D721Med (cell line): ENCODE data around the gene MEIS1.
A peak's percentile ranks its signal among the peaks of the same experiment; 100 is the strongest.

Source experiments
- DNase-seq: peaks from one replicate; pipeline ENCODE4 v3.0.0; 2011; ENCODE audit warnings: low spot score; ENCODE audit not compliant: insufficient read length
- FAIRE-seq: peaks from 2 replicates; lab custom pipeline; 2011; peaks lifted over from hg19 to GRCh38; lab: Jason Lieb, UNC
- TF ChIP-seq, protein P1 (sequence below): IDR thresholded peaks from 2 replicates; pipeline ENCODE4 v1.5.1; 2012; ENCODE audit warnings: mild to moderate bottlenecking, control low read depth; ENCODE audit not compliant: insufficient read depth; ENCODE audit errors: missing control alignments

Gene MEIS1

DNA sequence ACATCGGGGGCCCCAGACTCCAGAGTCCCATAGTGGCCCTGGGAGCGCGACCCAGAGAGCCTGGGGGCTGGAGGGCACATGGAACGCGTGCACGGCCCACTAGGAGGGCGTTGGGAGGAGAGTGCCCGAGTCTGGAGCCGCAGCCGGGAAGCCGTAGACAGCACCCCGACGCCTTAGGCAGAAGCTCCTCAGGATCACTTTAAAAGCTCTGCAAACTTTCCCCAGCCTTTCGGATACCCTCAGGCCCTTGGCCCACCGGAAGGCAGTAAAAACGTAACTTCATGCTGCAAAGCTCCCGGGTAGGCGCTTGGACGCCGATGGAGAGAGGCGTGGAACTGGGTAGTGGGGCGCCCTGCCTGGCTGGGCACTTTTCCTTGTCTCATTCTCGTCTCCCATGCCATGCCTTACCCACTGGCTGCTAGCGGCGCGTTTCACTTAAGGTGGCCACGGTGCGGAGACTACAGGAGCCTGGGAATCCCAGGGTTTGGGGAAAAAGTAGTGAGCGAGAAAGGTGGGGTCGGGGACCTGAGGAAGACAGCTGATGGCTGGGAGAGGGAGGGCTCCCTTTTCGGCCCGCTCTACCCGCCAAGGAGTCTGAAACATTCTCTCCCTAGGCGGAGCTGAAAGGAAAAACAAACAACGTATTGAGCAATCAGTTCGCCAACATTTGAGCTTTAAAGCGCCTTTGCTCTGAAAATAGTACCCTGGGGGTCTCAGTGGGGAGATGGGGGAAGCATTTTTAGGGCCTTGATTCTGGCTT is 141.8 kb downstream of the MEIS1 start:
- FAIRE-seq (no peak), DNase-seq (no peak)
- TF ChIP-seq, protein P1, sequence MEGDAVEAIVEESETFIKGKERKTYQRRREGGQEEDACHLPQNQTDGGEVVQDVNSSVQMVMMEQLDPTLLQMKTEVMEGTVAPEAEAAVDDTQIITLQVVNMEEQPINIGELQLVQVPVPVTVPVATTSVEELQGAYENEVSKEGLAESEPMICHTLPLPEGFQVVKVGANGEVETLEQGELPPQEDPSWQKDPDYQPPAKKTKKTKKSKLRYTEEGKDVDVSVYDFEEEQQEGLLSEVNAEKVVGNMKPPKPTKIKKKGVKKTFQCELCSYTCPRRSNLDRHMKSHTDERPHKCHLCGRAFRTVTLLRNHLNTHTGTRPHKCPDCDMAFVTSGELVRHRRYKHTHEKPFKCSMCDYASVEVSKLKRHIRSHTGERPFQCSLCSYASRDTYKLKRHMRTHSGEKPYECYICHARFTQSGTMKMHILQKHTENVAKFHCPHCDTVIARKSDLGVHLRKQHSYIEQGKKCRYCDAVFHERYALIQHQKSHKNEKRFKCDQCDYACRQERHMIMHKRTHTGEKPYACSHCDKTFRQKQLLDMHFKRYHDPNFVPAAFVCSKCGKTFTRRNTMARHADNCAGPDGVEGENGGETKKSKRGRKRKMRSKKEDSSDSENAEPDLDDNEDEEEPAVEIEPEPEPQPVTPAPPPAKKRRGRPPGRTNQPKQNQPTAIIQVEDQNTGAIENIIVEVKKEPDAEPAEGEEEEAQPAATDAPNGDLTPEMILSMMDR = no peak

GRCh38 chr2:66577321-66578053 is 142.6 kb downstream of the MEIS1 start:
- FAIRE-seq = no peak
- no peak for DNase-seq
- TF ChIP-seq, protein P1 = no peak

DNA sequence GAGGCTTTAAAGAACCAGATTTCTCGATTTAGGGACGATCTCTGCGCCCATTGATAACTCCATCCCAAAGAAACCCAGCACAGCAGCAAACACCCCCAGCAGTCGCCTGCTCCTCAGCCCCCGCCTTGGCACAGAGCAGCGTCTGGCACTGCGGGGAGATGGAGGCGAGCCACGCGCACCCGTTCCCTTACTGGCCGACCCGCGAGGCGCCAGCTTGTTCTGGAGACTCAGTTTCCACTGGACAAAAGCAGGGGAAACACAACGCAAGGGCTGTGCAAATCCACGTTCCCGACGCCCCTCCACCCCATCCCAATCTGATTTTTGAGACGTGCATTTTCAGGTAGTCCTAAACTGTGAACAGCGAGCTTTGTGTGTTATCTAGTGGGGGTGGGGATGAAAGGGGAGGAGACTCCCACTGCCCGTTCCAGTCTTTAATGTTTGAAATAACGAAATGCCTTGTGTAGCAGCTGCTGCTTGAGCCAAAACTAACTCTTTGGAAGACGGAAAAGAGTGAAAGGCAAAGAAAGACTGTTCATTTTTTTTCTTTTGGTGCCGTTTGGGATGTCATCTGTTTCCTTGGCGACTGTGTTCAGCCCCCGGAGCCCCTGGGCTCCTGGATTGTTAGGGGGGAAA is 143.2 kb downstream of the MEIS1 start:
- no peak for FAIRE-seq
- TF ChIP-seq, protein P1 = no peak
- no peak for DNase-seq

DNA sequence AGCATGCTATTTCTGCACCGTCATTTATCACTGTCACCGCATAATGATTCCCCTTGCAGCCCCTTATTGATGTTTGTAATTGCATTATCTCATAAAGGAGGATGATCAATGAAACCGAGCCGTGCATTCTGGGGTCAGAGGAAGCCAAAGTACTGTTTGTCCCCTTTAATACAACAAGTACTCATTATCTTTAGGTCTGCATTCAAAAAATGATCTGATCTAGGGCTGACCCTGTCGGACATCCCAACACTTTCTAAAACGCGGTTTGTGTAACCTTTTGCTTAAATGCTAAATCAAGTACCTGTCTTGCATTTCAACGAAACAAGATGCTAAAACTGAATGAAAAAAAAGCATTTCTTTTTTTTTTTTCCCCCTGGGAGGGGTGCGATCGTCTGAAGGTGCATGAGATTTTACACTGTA is 143.8 kb downstream of the MEIS1 start:
- TF ChIP-seq, protein P1 = no peak
- FAIRE-seq = no peak
- DNase-seq = no peak

DNA sequence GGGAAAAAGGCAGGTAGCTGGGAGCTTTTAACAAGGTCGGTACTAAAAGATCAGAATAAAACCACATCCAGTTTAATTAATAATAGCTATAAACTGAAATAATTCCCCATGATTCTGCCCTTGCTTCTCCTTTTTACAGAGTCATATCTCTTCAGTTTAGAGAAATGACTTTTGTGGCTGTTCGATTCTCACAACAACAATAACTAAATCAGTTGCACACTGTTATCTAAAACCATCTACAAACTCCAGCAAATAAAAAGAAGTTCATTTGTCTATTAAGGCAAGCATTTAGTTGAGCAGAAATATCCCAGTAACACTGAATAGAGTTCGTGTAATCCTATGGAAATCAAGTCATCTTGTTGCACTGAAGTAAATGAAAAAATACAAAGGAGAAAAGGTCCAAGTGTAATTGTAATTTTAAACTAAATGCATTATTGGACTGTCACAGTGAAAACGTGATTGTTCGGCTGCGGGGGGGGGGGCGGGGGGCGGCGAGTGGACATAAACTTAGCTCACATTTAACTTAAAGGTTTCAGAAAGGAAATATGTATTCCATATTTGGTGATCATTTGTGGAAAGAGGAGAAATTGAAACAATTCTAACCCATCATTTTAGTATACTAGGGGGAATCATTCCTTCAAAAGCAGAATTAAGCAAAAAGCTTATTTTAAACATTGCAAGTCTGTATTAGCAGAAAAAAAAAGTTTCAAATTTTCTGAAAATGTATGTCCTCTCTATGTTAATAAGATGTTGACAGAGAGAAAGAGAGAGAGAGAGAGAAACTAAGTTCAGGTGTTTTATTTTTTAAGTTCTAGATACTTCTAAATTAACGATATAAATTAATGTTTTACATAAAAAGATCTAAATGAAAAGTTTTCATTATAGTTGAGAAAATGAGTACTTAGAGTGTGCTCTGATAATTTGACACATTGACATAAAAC is 144.5 kb downstream of the MEIS1 start:
- FAIRE-seq = peak; percentile 41
- no peak for DNase-seq
- TF ChIP-seq, protein P1 = no peak

DNA sequence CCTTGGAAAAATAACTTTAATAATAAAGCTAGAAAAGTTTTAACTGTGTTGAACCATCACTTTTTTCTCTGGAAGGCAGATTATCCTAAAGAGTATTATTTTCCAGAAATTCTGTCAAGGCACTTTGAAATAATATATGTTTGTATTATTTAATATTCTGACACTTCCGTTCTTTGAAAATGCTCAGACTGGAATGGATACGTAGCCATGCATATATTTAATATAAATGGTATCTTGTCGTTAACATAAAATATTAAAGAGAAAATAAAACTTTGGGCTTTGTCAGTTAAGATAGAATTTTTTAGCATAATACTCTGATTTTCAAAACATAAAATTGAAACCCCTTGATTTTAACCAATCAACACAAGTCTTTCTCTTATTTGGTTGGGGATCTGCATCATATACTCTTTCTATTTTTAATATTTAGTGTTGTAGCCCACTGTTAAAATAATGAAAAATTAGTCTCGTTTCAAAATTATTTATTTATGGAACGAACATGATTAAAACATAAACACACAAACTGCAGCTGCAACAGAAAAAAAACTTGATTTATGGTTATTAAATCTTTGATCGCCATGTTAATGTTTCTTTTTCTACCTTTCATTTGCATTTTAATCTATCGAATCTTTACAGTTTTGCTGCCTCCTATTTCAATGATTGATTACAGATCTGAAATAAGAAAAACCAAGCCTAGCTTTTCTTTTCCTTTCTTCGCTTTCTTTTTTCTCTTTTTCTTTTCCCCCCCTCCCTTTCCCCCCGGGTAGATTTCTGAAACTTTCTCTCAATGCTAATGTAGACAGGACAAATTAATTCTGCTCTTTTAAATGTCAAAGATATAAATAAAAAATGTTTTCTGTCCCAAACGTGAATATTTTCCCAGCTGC is 145.5 kb downstream of the MEIS1 start:
- TF ChIP-seq, protein P1 = no peak
- DNase-seq (no peak), FAIRE-seq (no peak)
